HS-5 (cell line): Measurements from ENCODE around the gene KSR2.
"Not testable (repeated sequence)": the region's sequence is repeated elsewhere in the genome, so short reads cannot be mapped to it uniquely, and the experiment has no call there.

ENCODE experiments used
- DNase-seq: peaks from one replicate; pipeline ENCODE4 v3.0.0-alpha.2; 2012; ENCODE audit warnings: low read depth

The KSR2 gene

DNA sequence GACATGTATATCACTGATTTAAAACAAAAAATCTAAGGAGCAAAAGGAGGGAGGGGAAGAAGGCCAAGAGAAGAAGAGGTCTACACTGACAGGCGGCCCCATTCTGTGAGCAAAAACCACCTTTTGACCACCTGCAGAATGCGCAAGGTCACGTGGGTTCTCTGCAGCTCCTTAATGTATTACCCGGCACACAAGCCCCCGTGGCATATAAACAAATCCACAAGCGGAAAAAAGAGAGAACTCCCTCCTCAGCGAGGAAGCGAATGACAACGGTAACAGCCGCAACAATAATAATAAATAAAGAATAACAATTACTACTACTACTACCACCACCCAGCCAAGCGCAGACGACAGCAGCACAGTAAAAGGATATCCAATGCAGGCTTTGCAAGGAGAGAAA lies 1.3 kb downstream of the KSR2 start:
- no peak for DNase-seq

DNA sequence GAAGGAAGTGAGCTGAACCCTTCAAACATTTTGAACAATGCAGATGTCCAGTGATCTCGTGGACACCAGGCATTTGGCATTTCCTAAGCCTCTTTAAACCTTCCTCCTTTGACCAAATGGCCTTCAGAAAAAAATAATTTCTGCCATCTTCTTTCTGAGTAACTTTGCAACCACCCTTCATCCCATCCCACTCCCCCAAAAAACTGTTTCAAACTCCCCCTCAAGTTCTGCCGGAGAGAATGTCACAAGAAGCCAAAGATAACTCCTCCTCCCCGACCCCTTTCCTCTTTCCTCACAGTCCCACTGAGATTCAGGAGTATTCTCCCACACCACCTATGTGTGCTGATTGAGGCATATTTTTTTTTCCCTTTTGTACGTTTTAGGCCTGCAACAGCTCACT lies 1.7 kb downstream of the KSR2 start:
- DNase-seq = no peak

DNA sequence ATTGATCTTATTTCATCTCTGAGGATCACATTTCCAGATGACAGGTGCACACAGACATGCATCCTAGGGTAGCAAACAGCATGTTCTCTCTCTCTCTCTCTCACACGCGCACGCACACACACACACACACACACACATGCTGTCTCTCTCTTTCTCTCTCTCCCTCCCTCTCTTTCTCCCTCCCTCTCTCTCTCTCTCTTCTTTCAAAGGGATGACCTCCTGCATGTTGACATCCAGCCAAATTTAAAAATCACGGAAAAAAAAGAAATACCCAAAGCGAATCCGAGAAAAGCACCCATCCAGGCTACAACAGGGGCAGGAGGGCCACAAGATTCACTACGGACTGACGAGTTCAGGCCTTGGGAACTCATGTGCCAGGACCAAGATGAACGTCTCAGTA lies 2.3 kb downstream of the KSR2 start:
- no peak for DNase-seq

DNA sequence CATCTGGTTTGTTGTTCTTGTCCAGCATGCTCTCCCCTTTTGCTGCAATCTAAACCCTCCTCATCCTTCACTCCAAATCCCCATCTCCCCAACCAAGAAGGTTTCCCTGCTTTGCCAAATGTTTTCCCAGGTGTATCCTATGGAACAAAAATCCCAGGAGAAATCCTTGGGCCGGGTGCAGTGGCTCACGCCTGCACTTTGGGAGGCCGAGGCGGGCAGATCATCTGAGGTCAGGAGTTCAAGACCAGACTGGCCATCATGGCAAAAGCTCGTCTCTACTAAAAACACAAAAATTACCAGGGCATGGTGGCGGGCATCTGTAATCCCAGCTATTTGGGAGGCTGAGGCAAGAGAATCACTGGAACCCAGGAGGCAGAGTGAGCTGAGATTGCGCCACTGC lies 5.0 kb downstream of the KSR2 start:
- no peak for DNase-seq

DNA sequence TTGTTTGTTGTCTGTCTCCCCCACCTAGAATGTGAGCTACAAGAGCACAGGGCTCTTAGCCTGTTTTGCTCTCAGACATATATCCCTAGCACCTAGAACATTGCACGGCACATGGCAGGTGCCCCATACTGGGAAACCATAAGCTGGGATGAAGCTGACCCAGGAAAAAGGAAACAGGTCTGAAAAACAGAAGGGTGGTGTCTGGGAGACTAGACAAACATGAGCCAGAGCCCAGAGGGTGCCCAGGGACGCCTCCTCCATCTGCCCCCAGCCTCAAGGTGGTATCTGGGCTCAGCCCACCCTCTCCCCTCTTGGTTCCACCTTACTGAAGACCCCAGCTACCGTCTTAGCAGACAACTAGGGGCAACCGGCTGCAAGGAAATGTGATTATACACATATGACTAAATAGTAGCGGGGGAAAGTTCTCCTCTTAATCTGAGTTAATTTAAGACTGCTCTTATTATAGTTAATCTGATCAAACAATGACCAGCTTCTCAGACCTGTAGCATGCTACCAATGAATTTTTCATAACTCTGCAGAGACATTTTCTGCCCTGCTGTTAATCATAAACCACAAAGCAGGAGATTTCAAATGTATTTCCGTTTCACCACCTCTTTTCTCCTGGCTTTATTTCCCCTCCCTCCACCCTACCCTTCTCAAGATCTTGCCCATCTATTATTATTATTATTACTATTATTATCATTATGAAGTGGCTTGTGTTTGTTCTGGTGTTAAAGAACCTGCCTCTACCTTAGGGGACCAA lies 31.9 kb downstream of the KSR2 start:
- no peak for DNase-seq

DNA sequence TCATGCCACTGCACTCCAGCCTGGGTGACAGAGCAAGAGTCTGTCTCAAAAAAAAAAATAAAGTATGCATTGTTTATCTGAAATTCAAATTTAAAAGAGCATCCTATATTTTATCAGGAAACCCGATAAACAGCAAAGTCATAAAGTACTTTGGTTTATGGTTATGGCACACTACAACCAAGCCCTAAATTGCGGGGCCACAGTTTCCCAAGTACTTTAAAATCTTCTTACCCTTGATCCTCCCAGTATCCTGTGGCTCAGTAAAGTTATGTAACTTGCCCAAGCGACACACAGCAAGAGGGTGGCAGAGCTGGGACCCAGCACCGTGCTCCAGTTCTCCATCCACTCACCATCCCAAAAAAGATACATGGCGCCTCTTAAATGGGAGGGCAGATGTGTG lies 35.2 kb downstream of the KSR2 start:
- no peak for DNase-seq

DNA sequence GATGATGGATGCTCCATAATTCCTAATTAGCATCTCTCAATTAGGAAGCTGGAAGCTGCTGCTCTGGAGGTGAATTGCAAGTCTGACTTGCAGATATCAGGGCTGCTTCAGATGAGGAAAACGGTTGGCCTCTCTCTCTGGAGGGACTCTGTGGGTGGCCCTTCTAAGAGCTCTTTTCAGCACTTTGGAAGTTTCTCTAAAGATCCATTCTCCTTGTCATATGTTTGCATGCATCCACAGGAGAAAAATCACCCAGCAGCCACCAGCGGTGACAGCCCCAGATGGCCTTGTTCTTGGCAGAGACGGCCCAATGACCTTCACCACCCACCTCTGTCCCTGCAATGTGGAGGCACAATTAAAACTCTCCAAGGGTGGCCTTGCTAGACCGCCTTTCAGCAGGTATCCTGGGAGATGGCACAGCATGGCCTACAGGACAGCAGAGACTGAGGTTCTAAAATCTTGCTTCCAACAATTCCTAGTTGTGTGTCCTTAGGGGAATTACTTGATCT lies 42.3 kb downstream of the KSR2 start:
- no peak for DNase-seq

DNA sequence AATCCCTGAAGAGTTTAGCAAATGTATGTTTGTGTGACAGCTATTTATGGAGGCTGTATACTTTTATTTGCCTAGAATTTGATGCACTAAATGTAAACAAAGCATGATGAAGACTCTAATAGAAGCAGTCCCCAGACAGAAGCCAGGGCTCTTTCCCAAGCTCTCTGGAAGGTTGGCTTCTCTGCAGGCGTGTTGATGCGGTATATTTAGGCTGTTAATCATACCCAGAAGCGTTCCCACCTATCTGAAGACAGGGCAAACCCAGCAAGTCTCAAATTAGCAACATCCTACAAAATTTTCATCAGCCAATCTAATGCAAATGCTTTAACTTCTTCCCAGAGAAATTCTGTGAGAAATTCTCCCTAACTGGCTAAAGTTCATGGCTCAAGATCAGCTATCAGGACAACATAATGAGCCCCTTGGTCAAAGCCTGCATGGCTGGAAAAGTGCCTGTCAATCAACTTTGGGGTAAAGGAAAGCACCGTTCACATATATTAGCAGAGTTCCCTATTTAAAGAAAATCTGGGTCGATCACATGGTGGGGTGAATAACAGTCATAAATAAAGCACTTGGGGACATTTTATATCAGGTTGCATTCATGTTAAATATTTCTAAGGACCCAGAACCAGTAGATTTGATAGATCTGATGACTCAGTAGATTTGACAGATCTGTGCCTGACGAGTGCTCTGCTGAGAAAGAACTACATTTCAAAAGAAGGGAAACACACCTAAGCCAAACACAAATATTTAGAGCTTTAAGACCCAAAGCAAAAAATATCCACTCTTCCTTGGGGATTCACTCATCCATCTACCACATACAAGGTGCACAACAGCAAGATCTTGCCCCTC lies 46.6 kb downstream of the KSR2 start:
- no peak for DNase-seq

DNA sequence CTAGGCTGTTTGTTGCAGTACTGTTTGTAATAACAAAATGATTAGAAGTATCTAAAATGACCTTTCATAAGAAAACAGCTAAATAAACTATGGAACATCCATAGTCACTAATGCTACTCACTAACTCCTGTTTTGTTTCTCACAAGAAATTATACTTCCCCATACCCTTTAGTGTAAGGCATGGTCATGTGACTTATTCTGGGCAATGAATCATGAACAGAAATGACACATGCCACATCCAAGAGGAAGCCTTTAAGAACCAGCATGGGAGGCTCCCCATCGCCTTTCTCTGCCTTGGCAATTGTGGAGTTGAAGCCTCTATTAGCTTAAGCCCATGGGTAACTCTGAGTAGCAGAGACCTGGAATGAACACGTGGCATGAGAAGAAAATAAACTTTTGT lies 49.3 kb downstream of the KSR2 start:
- DNase-seq = no peak

DNA sequence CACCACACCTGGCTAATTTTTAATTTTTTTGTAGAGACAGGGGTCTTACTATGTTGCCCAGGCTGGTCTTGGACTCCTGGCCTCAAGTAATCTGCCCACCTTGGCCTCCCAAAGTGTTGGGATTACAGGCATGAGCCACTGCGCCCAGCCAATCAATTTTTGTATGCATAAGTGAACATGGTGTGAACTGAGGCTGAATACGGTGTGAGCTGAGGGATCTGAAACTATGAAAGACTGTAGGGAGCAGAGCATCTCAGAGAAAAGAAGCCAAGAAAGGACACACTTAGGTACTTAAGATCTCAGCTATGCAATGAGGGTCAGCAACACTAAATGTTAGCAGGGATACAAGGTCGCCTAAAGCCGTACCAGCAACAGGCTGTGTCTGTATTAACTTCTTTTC lies 54.1 kb downstream of the KSR2 start:
- DNase-seq = no peak

DNA sequence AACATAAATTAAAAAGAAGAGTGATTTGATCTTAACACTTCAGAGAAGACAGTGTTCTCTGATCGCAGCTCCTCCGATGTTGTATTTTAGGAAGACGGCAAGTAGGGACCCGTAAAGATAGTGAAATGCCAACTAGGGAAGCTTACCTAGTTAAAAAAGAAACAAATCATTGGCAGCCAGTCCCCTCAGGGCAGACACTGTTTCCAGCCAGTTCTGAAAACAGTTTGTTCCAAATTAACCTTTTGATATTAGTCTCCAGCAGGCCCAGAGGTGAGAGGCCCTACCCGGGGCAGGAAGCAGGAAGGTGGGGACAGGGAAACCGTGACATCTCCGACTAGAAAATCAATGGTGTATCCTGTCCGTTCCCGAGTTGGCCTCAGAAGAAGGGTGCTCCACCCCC lies 56.0 kb downstream of the KSR2 start:
- DNase-seq = no peak

DNA sequence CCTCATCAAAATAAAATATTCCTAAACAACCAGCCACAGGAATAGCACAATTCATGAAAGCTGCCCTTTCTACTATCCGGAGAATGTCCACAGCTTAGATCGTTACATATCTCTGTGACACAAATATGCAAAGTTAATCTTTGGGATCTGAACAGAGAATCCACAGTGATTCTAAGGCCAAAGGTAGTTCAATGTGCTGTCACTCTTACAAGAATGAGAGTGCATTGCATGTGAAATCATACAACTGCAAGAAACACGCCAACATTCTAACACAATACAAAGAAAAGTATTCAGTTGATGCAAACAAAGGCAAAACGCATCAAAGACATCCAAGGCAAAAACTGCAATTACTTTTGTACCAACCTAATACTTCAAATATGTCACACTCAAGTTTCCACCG lies 60.4 kb downstream of the KSR2 start:
- no peak for DNase-seq

DNA sequence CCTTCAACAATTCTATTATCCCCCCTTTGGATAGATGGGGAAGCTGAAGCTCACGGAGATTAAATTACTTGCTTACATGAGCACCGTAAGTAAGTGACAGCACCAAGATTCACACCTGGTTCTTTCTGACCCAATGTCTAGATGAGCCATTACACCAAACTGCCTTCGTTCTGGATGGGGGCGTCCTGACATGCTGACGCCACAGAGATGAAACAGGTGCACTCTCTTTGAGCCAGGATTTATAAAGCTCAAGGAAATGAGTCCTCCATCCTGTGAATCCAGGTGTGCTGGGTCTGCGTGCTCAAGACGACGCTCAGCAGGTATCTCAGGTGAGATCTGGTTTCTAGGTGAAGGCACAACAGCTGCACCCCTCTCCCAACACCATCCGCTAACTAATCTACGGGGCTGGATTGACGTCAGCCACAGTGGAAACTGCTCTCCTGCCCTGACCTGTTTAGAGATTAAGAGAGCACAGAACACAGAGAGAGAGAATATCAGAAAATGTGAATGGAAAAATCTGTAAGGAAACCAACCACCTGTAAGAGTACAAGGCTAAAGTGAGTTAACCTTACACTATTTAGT lies 61.6 kb downstream of the KSR2 start:
- DNase-seq = no peak

DNA sequence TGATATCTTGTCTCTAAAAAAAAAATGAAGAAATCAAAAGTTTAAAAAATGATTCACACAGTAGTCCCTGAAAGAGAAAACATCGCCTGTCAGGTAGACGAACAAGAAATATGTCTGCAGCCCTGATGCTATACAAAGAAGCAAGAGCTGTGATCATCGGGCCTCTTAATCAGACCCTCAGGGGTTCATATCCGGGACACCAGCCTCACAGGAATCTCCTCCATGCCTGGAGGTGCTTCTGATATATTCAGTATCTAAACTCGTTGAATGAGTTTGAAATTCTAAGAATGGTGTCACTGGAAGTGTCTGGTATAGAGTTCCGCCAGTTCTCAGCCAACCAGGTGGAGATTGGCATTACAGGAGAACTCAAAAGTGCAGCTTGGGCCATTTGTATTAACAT lies 64.7 kb downstream of the KSR2 start:
- no peak for DNase-seq

DNA sequence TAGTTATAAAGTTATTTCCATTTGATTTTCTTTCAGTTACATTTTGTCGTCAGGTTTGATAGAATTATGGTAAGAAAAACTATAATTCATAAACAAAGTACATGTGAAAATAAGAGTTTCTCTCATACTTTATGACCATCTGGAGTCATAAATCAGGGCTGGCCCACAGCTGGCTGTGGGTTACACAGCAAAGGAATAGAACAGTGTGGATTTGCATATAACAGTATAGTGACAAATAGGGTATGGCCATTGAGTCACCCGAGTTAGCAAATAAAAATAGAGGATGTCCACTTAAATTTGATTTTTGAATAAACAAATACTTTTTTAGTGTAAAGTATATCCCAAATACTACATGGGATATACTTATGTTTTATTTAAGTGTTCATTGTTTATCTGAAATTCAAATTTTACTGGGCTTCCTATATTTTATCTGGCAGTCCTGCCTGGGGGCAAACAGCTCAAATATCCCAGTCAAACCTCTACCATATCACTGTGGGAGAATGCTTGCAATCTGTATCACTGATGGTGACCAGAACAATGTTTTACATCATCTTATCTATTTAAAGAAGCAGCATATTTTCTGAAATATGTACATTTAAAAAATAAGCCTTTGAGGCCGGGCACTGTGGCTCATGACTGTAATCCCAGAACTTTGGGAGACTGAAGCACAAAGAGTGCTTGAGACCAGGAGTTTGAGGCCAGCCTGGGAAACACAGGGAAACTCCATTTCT lies 65.5 kb downstream of the KSR2 start:
- DNase-seq = no peak

DNA sequence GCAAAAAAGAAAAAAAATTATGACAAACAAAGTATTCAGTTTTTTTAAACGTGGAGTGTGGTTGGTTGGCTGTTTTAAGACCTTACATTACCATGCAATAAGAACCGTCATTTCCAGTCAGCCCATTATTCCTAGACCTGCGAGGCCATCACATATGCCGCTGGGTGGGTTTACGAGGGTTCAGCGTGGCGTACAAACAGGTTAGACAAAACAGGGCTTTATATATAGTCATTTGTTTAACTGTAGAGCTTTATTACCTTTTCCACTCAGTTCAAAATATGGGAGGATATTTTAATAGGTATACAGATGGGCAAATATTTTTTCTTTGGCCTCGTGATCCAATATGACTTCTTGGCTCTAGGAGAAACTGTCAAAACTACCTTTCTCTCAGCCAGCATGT lies 67.2 kb downstream of the KSR2 start:
- no peak for DNase-seq

DNA sequence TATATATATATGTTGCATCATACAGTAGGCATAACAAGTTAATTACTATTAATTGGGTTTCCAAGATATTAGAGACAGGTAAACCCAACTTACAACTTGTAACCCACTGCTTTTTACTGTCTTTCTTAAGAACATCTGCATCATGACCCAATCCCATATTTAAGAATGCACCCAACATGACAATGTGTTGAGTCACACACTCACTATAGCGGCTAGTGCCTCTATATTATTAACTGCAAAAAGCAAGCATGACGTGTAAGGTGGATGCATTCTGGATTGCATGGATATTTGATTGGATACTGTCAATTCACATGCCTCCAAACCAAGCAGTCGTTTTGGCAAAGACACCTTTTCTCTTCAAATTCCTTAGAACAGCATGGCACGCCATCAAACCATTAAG lies 68.2 kb downstream of the KSR2 start:
- peak; percentile 74 for DNase-seq

DNA sequence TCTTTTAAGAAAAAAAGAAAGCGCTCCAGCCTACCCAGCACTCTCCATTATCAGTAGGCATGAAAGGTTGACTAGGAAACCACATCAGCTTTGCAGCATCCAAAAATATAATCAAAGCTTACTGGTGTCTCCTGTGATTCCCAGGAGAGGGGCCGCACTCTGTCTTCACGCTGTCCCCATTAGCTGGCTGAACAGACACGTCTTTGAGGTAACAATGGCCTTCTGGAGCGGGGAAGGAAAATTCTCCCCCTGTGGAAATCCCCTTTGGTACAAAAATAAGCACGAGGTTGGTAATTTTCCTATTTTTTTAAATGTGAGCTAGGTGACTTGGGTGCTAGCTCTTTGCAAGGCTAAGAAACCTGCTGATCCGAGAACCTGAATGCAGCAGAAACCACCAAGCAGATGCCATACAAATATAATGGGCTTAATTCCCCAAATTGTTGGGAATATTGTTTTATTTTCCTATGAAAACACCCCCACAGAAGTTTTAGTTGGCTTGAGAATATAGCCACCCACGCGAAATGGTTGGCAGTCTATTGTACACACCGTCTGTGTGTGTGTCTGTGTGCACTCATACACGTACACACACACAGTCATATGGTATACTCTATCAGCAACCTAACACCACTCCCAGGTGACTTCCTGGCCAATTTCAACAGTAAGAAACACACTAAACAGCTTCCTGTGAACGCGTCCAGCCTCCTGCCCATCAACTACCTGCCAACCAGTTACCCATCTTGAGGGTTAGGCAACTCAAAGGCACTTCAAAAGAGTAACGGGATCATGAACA lies 71.2 kb downstream of the KSR2 start:
- DNase-seq = no peak

DNA sequence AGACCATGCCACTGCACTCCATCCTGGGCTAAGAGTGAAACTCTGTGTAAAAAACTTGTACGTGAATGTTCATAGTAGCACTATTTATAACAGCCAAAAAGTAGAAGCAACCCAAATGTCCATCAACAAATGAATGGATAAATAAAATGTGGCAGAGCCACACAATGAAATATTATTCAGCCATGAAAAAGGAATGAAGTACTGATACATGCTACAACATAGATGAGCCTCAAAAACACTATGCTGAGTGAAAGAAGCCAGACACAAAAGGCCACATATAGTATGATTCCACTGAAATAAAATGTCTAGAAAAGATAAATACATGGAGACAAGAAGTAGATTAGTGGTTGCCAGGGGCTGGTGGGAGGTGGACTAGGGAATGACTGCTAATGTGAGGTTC lies 72.8 kb downstream of the KSR2 start:
- no peak for DNase-seq

DNA sequence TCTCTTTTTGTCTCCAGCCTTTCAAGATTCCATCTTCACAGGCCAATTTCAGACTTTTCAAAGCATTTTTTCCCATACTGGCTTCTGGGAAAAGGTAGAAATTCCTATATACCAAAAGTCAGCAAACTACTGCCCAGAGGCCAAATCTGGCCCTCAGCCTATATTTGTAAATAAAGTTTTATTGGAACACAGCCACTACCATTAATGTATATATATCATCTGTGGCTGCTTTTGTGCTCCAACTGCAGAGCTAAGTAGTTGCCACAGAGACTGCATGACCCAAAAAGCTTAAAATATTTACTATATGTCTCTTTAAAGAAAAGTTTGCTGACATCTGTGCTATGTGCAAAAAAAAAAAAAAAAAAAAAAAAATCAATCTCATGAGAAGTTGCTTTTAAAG lies 76.3 kb downstream of the KSR2 start:
- DNase-seq = no peak

DNA sequence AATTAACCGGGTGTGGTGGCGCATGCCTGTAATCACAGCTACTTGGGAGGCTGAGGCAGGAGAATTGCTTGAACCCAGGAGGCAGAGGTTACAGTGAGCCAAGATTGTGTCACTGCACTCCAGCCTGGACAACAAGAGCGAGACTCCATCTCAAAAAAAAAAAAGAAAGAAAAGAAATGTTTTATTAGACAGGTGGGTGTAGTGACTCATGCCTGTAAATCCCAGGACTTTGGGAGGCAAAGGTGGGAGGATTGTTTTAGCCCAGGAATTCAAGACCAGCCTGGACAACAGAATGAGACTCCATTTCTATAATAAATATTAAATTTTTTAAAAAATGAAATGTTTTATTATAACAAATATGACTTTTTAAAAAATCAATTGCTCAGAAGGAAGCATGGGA lies 77.5 kb downstream of the KSR2 start:
- not testable (repeated sequence) for DNase-seq

DNA sequence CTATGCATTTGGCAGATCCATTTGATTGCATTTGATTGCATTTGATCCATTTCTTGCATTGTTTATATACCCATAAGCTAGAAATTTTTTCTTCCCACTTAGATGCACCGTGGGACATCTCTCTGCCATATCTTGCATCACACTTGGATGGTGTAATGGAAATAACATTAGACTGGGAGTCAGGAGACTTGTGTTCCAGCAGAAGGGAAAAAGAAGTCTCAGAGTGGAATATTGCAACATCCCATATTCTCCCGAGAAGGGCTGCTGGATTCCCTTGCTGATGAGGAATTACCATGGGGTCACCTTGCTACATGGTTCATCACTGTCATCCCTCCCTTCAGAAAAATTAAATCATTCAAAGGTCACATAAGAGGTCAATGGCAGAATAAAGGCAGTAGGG lies 78.1 kb downstream of the KSR2 start:
- DNase-seq = no peak
